Stimulated activated CD4-positive, alpha-beta T cell treated with anti-CD3 and anti-CD28 coated beads, Interleukin-2, amount 100 ng/mL, for 4 hours (primary cell): ENCODE measurements around the gene SEC61G.

ENCODE experiments used
- DNase-seq: peaks from one replicate; pipeline ENCODE4 v3.0.0-alpha.2; 2020; ENCODE audit warnings: low read depth

The SEC61G gene

GRCh38 chr7:54758702-54759592, at the start of gene SEC61G:
Gene SEC61G, minus strand, starts transcription at chr7:54759211. Its CDS starts 1,623 bp downstream, at chr7:54757588.
- DNase-seq, result peak; percentile 94

GRCh38 chr7:54802841-54803240, 43.8 kb upstream of the SEC61G start:
- DNase-seq, result no peak

DNA sequence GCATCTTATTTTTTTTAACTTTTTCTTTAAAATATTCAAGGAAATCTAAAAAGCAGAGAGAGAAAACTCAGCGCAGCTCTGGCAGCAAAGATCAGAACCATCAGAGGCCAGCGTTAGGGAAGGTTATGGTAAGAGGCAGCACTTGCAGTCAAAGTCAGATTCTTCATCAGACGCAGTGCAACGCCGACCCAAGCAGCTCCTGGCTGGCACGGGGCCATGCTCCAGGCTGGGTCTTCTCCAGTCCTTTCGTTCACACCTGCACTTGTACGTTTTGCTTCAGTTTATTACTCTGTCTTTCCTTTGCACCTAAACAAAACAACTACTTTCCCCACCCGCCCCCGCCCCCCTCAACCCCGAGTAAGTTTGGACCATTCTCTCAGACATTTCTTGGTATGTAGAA, 43.1 kb upstream of the SEC61G start:
- DNase-seq, result no peak

DNA sequence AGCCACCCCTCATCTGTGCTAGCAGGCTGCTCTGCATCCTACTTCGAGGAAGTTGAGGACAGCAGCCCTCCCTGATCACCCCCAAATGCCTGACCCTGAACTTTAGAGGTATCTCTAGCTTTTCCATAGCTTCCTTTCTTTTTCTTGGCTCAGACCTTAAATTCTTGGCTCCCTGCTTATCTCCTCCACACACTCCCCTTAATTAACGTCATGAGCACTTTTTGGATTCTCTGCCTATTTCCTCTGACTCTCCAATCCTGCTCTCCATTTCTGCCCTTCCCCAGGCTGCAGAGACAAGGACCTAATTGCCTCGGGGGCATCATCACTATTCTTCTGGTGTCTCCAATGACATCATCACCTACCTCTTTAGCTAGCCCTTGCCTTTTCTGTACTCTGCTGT, 40.8 kb upstream of the SEC61G start:
- no peak for DNase-seq

DNA sequence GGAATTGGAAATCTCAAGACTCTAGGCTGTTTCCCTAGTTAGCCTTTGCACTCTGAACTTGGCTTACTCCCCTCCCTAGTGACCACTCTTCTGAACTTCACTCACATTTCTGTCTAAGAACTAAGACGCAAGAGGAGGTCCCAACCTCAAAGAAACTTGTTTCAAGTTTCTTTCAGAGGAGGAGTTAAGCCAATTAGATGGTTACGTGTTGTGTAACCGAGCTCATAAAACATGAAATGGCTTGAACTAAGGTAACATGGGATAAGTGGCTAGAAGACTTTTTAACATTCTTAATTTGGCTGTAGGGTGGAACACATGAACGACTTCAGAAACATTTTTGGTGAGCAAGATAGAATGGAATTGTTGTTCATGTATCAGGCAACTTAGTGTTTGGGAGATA, 39.5 kb upstream of the SEC61G start:
- DNase-seq, result no peak

- no peak for DNase-seq
These were observed 37.8 kb upstream of the SEC61G start for GRCh38 chr7:54796853-54797252.

DNA sequence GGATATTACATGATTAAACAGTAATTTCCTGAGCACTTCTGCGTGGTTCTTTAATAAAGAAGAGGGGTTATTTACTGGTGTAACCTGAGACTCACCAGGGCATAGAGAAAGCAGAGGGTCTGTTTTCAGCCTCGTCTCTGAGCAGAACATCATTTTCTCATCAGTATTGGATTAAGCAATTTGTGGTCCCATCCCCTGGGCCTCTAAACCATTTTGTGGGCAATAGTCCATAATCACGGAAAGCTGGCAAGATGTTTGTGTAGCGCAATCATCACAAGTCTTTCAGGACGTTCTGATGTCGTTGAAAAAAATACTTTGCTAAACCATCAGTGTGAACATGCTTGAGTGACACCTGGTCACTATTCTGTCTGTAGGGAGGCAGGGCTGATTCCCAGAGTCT, 37.1 kb upstream of the SEC61G start:
- DNase-seq, result no peak

- DNase-seq, result no peak
These were observed 33.4 kb upstream of the SEC61G start for GRCh38 chr7:54792383-54792782.

DNA sequence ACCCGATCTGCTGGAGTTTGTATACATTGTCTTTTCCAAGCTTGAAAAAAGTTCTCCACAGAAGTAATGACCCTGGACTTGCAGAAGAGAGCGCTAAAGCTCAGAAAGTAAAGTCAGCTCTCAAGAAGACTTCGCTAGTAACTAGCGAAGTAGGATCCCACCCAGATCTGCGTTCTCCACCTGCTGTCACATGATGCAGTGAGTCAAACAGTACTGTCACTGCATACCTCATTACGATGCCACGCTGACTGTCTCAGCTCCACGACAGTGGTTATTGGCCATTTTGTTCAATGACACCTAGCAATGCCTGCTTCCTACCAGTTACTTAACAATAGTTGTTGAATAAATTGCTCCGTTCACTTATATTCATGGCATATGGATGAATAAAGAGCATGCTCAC, 29.7 kb upstream of the SEC61G start:
- DNase-seq, result no peak

DNA sequence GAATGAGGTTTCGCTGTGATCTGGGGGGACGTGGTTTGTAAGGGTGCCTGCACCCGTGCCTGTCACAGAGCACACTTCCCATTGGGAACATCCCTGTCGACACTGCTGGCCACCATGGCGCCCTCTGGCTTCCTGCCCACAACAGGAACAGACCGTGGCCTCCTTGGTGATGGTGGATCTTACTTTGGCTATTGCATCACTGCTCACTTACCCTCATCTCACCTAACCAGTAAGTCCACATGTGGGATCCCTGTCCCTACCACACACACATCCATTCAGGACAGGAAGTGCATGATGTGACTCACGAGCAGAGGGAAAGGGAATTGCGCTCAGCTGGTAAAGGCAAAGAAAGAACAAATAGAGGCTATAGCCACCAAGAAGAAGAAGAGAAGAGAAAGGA, 26.2 kb upstream of the SEC61G start:
- no peak for DNase-seq

- DNase-seq, result no peak
These were observed 24.9 kb upstream of the SEC61G start for GRCh38 chr7:54783952-54784351.

DNA sequence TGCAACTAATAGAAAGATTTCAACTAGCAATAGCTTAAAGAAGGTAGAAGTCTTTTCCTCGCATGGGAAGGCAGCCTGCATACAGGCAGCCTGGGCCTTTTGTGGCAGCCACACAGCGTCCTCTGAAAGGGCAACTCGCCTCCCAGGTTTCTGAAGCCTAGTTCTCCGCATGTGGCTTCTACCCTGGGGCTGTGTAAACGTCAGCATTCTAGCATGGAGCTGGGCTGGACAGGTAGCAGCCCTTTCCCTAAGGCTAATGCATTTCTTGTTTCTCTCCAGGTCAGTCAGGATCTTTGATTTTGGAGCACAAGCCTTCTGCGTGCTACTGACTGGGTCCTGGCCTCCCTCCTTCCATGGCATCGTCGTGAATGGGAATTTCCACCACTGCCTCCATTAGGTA, 23.8 kb upstream of the SEC61G start:
- no peak for DNase-seq

- no peak for DNase-seq
These were observed 23.3 kb upstream of the SEC61G start for GRCh38 chr7:54782314-54782713.

- DNase-seq, result no peak
These were observed 22.3 kb upstream of the SEC61G start for GRCh38 chr7:54781134-54781920.

DNA sequence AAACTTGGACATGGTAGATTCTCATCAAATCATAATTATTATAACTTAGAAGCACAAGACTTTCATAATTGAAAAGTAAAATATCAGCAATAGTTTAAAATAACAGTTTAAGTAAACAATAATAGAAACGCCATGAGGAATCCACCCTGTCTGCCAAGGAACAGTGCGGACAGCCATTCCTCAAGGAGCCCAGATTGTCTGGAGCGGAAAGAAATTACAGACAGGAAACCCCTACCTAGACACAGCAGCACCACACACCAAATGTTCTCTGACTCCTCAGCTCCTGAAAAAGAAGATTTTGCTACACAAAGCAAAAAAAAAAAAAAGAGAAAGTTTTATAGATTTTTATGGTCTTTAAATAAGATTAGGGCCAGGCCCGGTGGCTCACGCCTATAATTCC, 21.5 kb upstream of the SEC61G start:
- DNase-seq, result no peak

DNA sequence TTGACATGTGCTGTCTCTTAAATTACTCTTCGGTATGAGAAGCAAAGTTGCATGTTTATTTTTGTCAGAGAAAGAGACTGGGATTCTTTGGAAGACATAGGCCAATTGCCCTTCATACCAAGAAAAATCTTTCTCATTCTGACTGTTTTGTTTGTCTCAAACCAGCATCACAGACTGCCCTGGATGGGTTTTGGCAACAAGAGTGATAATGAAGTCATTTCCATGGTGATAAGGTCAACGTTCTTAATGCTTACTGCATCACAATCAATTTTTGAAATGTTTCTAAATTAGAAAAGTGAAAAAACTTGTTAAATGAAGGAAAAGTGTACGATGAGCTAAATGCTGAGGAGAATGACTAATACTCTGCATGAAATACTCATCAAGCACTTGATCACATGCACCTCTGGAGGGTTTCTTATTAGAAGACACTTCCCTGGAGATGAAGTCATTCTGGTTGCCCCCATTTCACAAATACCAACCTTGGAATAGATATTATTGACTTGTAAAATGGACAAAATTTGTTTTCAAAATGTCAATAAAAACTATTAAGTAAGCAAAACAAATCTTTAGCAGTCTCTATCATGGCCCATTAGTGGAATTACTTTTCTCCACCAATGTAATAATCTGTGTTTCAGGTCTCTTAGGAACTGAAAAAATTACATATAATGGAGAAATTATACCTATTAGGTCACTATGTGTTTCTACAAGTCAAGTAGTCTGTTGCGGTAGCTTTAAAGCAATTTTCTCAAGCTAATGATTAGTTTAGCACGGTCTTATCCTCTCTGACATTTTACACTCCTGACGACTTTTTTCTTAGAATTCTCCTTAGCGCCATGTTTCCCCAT, 19.9 kb upstream of the SEC61G start:
- no peak for DNase-seq

DNA sequence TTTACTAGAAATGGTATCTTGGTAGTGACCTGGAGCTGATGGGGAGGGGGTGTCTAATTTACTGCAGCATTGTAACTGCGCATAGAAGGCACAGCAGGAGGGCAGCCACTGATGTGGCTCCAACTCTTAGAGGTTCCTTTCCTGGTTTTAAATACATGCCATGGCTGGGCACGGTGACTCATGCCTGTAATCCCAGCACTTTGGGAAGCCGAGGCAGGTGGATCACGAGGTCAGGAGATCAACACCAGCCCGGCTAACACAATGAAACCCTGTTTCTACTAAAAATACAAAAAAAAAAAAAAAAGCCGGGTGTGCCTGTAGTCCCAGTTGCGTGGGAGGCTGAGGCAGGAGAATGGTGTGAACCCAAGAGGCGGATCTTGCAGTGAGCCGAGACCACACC, 19.2 kb upstream of the SEC61G start:
- no peak for DNase-seq

- no peak for DNase-seq
These were observed 16.1 kb upstream of the SEC61G start for GRCh38 chr7:54774785-54775740.

DNA sequence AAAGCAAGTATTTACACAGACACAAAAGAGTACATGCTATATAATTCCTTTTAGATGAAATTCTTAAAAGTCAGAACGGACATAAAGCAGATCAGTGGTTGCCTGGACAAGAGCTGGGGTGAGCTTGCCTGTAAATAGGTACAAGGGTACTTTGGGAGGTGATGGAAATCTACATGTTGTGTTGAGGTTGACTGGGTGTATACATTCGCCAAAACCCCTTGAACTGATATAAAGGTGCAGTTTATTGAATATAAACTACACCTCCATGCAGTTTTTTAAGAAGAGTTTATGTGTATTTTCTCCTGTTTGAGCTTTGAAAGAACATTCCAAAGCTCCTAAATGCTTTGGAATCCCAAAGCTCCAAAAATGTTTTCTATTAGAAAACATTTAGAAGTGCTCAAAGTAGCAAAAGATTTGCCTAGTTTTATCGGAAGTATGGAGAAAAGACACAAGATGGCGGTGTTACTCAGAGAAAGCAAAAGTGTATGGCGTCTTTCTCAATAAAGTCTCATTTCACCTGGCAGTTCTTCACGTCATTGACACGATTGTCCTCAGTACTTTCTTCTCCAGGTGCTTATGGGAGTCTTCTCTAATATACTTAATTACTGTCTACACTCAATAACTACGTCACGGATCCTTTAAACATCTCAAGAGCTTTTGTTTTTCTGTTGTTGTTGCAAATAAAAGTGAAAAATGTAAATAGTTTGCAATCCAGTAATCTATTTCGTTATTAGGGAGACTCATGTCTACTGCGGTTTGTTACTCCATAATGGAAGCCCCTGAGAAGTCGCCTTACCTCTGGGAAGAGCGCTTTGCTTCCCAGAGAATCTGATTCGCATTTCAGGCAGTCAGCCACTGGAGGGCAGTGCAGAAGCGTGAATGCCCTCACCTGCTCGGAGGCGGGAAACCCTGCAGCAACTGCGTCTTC, 14.7 kb upstream of the SEC61G start:
- DNase-seq, result peak; percentile 46

- no peak for DNase-seq
These were observed 10.2 kb upstream of the SEC61G start for GRCh38 chr7:54769203-54769602.
